ENCODE measurements around the gene SLC2A13.

SLC2A13 gene

DNA sequence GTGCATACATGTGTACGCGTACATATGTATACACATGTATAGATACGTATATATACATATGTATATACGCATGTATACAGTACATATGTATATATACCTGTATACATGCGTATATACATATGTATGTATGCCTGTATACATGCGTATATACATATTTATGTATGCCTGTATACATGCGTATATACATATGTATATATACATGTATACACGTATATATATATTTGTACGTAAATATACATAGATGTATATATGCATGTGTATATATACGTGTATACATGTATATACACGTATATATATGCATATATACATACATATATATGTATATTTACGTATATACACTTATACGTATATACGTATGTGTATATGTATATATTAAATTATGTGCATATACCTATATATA, 392.3 kb downstream of the SLC2A13 start:
- DNase-seq: no peak

DNA sequence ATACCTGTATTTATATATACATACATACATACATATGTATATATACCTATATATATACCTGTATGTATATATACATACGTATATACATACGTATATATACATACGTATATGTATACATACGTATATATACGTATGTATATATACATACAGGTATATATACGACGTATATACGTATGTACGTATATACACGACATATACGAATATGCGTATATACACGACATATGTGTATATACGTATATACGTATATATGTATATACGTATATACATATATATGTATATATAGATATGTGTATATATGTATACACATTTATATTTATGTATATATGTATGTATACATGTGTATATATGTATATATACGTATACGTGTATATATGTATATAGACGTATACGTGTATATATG, 393.5 kb downstream of the SLC2A13 start:
- DNase-seq: no peak
